Activated T-helper 2 cell treated with anti-CD3 and anti-CD28 coated beads, Interferon-gamma antibody, Interleukin-2, Interleukin-4, amounts not matched to agents 10 μg/mL and 5 μg/mL and 100 μg/mL, durations not matched to agents 14 hours and 24 hours and 36 hours (primary cell): ENCODE results near the gene OR2AK2. TPM values are rescaled to one million over a fixed set of nuclear protein-coding genes. Genes with fewer than 3 reads are reported as not detected.

ENCODE experiments used
- DNase-seq: peaks from one replicate; pipeline ENCODE4 v3.0.0; 2021; ENCODE audit warnings: low spot score
- H3K27ac Mint-ChIP-seq: one replicate; pipeline ENCODE4 v1.8.0; 2021; ENCODE audit warnings: mixed read lengths
- H3K27me3 Mint-ChIP-seq: one replicate; pipeline ENCODE4 v1.8.0; 2021; ENCODE audit warnings: low read depth, mixed read lengths
- H3K36me3 Mint-ChIP-seq: one replicate; pipeline ENCODE4 v1.8.0; 2021; ENCODE audit warnings: low read depth, mixed read lengths
- H3K4me1 Mint-ChIP-seq: one replicate; pipeline ENCODE4 v1.8.0; 2021; ENCODE audit warnings: low read depth, mixed read lengths
- H3K4me3 Mint-ChIP-seq: one replicate; pipeline ENCODE4 v1.8.0; 2021; ENCODE audit warnings: low read depth, mild to moderate bottlenecking, moderate library complexity, mixed read lengths
- H3K9me3 Mint-ChIP-seq: one replicate; pipeline ENCODE4 v1.8.0; 2021; ENCODE audit warnings: mixed read lengths
- intact Hi-C: fragments of 100-400 bp; cut with micrococcal nuclease; formaldehyde crosslinking; loops from one replicate; pipeline ENCODE4 v1.15.1; 2023
- total RNA-seq: library from RNA; stranded (reverse); gene quantifications from 2 replicates; pipeline ENCODE4 v1.2.3, GENCODE V29; 2022

OR2AK2 gene
- total RNA-seq, 1 donor from 2014 or later = not detected

DNA sequence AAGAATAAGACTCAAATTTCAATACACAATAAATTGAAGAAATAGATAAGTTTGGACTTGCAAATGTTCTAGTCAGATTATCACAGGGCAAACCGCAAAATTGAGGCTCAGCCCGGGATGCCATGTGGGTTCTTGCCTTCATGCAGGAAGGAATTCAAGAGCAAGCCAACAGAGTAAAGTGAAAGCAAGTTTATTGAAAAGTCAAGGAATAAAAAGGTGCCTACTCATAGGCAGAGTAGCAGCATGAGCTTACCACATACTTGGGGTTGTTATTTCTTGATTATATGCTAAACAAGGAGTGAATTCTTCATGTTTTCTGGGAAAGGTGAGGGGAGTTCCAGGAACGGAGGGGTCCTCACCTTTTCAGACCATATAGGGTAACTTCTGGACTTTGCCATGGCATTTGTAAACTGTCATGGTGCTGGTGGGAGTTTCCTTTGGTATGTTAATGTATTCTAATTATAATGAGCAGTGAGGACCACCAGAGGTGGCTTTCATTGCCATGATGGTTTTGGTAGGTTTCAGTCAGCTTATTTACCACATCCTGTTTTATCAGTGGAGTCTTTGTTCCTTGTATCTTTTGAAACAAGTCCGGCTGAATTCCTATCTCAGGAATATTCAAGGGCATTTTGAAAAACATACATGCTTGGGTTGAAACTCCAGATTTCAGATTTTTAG, 2.0 kb upstream of the OR2AK2 start:
- H3K27me3 Mint-ChIP-seq = no peaks in the 10 kb centered on the region
- DNase-seq = no peak
- no peak overlapping the region for H3K27ac Mint-ChIP-seq
- no peak overlapping the region for H3K4me3 Mint-ChIP-seq
- H3K9me3 Mint-ChIP-seq = peaks cover 3% of the 10 kb centered on the region
- intact Hi-C loops = no loop called here
- H3K4me1 Mint-ChIP-seq = no peaks in the 10 kb centered on the region
- no peaks in the 10 kb centered on the region for H3K36me3 Mint-ChIP-seq

DNA sequence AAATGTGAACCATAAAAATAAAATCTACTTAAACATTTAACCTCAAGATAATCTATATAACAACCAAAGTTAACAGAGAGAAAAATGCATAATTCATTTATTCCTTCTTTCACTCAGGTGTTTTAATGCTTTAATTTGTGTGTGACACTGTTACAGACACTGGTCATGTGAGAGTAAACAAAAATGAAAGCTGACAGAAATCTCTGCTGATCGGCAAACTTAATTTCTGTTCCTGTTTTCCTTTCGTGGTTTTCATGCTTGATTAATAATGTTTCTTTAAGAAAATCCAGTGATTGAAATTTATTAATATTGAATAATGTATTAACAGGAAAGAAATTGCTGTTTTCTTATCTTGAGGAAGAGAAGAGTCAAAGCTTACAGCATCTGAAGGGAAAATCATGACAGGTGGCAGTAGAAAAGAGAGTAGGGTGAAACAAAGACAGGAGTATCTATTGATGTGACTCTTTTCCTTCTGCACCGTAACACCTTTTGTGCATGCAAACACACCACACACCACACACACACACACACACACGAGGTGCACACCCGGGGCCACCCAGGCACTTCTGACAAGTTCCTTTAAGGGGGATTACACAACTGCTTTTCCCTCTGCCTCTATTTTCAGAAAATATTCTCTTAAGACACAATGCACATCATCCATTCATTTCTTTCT, 1.6 kb downstream of the OR2AK2 start:
- no peaks in the 10 kb centered on the region for H3K27me3 Mint-ChIP-seq
- H3K4me1 Mint-ChIP-seq = no peaks in the 10 kb centered on the region
- no peak overlapping the region for H3K27ac Mint-ChIP-seq
- no peak for DNase-seq
- H3K4me3 Mint-ChIP-seq = no peak overlapping the region
- H3K9me3 Mint-ChIP-seq = peaks cover 6% of the 10 kb centered on the region
- H3K36me3 Mint-ChIP-seq = no peaks in the 10 kb centered on the region
- intact Hi-C loops = no loop called here

DNA sequence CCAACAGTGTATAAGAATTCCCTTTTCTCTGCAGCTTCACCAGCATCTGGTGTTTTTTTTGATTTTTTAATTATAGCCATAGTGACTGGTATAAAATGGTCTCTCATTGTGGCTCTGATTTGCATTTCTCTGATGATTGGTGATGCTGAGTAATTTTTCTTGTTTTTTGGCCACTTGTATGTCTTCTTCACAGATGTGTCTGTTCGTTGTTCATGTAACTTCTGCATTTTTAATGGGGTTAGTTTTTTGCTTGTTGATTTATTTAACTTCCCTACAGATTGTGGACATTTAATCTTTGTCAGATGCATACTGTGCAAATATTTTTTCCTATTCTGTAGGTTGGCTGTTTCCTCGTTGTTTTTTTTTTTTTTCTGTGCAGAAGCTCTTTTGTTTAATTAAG, 28.0 kb downstream of the OR2AK2 start:
- no peak overlapping the region for H3K27ac Mint-ChIP-seq
- H3K4me1 Mint-ChIP-seq = no peaks in the 10 kb centered on the region
- no peak for DNase-seq
- intact Hi-C loops = no loop called here
- H3K4me3 Mint-ChIP-seq = no peak overlapping the region
- no peaks in the 10 kb centered on the region for H3K36me3 Mint-ChIP-seq
- no peaks in the 10 kb centered on the region for H3K27me3 Mint-ChIP-seq
- no peaks in the 10 kb centered on the region for H3K9me3 Mint-ChIP-seq

DNA sequence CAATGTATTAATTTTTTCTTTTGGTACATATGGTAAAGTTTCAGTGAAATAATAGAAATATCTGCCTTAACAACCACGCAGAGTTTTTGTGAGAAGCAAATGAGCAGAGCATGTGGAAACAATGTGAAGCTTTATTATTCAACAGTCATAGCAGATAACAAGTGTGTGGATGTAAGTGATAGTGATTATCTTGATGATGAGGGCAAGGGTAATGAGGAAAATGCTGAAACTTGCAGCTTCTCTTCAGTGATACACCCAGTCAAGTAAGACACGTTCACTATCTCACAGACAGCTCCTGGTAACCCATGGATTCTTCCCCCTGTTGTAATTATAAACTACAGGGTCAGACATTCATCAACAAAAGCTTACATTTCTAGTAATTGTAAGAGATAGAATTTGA, 33.8 kb downstream of the OR2AK2 start:
- H3K27me3 Mint-ChIP-seq = no peaks in the 10 kb centered on the region
- H3K9me3 Mint-ChIP-seq = no peaks in the 10 kb centered on the region
- H3K36me3 Mint-ChIP-seq = no peaks in the 10 kb centered on the region
- H3K4me1 Mint-ChIP-seq = no peaks in the 10 kb centered on the region
- no peak for DNase-seq
- no peak overlapping the region for H3K4me3 Mint-ChIP-seq
- intact Hi-C loops = no loop called here
- no peak overlapping the region for H3K27ac Mint-ChIP-seq

DNA sequence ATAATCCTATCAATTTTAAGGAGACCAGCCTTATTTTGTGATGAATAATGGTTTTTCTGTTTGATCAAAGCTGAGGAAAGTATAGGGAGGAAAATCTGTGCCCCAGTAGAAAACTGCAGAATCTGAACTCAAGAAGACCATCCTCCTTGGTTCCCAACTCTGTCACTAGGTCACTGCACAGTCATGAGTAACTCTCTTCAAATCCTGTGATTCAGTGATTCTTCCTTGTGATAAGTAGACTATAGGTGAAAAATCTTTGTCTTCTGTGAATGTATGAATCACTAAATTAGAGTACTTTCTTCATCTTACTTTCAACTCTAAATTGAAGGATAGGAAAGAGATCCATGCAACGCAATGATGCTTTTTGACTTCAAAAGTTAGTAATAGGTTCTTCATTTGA, 35.1 kb downstream of the OR2AK2 start:
- DNase-seq = no peak
- intact Hi-C loops = no loop called here
- H3K36me3 Mint-ChIP-seq = no peaks in the 10 kb centered on the region
- H3K27me3 Mint-ChIP-seq = no peaks in the 10 kb centered on the region
- no peak overlapping the region for H3K4me3 Mint-ChIP-seq
- H3K4me1 Mint-ChIP-seq = no peaks in the 10 kb centered on the region
- H3K9me3 Mint-ChIP-seq = no peaks in the 10 kb centered on the region
- H3K27ac Mint-ChIP-seq = no peak overlapping the region

DNA sequence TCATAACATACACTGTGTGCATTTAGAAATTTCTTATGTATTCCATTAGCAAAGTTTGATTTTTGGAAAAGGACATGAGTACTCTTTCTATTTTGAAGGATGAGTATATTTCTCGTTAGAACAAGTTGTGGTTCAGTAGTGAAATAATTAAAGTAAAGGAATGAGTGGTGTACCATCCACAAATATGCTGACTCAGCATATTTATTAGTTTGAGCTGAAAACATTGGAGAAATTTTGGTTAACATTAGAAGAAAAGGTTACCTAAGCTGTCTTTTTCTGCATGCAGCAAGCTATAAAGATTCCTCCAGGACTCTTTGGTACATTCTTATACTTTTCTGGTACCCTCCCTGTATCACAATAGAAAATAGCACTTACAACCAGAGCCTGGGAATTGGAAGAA, 42.7 kb downstream of the OR2AK2 start:
- H3K36me3 Mint-ChIP-seq = no peaks in the 10 kb centered on the region
- peaks cover 32% of the 10 kb centered on the region for H3K9me3 Mint-ChIP-seq
- no peak overlapping the region for H3K4me3 Mint-ChIP-seq
- no peak for DNase-seq
- no peak overlapping the region for H3K27ac Mint-ChIP-seq
- intact Hi-C loops = no loop called here
- no peaks in the 10 kb centered on the region for H3K27me3 Mint-ChIP-seq
- no peaks in the 10 kb centered on the region for H3K4me1 Mint-ChIP-seq

DNA sequence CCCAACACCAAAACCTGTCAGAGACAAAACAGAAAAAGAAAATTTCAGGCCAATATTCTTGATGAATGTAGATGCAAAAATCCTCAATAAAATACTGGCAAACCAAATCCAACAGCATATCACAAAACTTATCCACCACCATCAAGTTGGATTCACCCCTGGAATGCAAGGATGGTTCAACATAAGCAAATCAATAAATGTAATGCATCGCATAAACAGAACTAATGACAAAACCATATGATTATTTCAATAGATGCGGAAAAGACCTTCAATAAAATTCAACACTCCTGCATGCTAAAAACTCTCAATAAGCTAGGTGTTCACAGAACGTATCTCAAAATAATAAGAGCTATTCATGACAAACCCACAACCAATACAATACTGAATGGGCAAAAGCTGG, 44.6 kb downstream of the OR2AK2 start:
- Mint-ChIP-seq H3K27me3 (no peaks in the 10 kb centered on the region), H3K4me3 (no peak overlapping the region), H3K4me1 (no peaks in the 10 kb centered on the region), H3K27ac (no peak overlapping the region), H3K9me3 (peaks cover 32% of the 10 kb centered on the region), H3K36me3 (no peaks in the 10 kb centered on the region)
- intact Hi-C loops = no loop called here
- DNase-seq = no peak

DNA sequence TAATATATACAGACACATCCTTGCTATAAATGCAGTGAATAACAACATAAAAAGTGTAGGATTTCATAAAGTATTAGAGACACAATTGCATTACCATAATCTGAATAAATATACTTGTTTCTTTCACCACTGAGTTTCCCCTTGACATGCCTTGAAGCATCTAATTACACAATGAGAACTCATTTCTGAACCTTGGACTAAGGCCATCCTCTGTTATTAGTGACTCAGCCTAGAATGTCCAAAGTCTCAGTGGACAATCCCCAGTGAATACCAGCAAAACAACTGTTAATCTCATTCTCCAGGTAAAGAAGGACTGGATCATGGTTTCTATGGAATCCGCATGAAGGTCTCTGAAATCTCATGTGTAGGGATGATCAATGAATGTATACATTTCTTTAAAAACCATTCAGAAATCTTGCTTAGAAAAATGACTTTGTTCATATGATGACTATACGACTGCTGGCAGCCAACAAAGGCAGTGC, 48.2 kb downstream of the OR2AK2 start, which contains the start of gene OR2L5:
TSS of gene OR2L5 (plus strand) at position 432 of the 482 bp plus-strand sequence. CDS start 8,288 bp downstream, outside the sequence.
- no peaks in the 10 kb centered on the region for H3K4me1 Mint-ChIP-seq
- no peak within 1 kb of the TSS for H3K4me3 Mint-ChIP-seq
- intact Hi-C loops = no loop called here
- DNase-seq = no peak
- no peaks in the 10 kb centered on the region for H3K36me3 Mint-ChIP-seq
- H3K9me3 Mint-ChIP-seq = peaks cover 30% of the 10 kb centered on the region
- H3K27ac Mint-ChIP-seq = no peak within 1 kb of the TSS
- H3K27me3 Mint-ChIP-seq = no peaks in the 10 kb centered on the region

DNA sequence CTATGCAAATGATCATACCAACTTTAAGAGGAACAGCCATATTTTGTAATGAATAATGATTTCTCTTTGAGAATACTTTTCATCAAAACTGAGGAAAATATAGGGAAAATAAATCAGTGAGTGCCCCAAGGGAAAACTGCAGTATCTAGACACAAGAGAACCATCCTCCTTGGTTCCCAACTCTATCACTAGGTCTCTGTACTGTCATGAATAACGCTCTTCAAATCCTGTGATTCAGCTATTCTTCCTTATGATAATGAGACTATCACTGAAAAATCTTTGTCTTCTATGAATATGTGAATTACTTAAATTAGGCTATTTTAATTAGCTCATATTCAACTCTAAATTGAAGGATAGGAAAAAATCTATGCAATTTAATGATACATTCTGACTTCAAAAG, 50.8 kb downstream of the OR2AK2 start:
- no peak for DNase-seq
- H3K4me1 Mint-ChIP-seq = no peaks in the 10 kb centered on the region
- no peaks in the 10 kb centered on the region for H3K36me3 Mint-ChIP-seq
- H3K9me3 Mint-ChIP-seq = peaks cover 6% of the 10 kb centered on the region
- intact Hi-C loops = no loop called here
- H3K27me3 Mint-ChIP-seq = no peaks in the 10 kb centered on the region
- no peak overlapping the region for H3K27ac Mint-ChIP-seq
- no peak overlapping the region for H3K4me3 Mint-ChIP-seq

Other genes starting within 250 kb of the OR2AK2 start
- not detected in 2 replicates for gene OR6F1, start 248.6 kb upstream of the OR2AK2 start, total RNA-seq
- not detected in 2 replicates for gene OR14K1, start 226.6 kb upstream of the OR2AK2 start, total RNA-seq
- not detected in 2 replicates for gene OR14A2, start 217.1 kb upstream of the OR2AK2 start, total RNA-seq
- gene OR1C1, start 204.7 kb upstream of the OR2AK2 start, total RNA-seq = not detected in 2 replicates
- not detected in 2 replicates for gene OR14A16, start 141.1 kb upstream of the OR2AK2 start, total RNA-seq
- not detected in 2 replicates for gene OR11L1, start 123.3 kb upstream of the OR2AK2 start, total RNA-seq
- 0.30 and 0.48 TPM in 2 replicates for gene TRIM58, start 108.0 kb upstream of the OR2AK2 start, total RNA-seq
- gene OR2W3, start 69.6 kb upstream of the OR2AK2 start, total RNA-seq = not detected in 2 replicates
- not detected in 2 replicates for gene OR2T8, start 45.0 kb upstream of the OR2AK2 start, total RNA-seq
- gene OR2AJ1, start 40.3 kb upstream of the OR2AK2 start, total RNA-seq = not detected in 2 replicates
- gene OR2L8, start 16.4 kb upstream of the OR2AK2 start, total RNA-seq = 0.21 TPM in 2 replicates
- not detected in 2 replicates for gene OR2L5, start 48.4 kb downstream of the OR2AK2 start, total RNA-seq
- gene OR2L2, start 64.8 kb downstream of the OR2AK2 start, total RNA-seq = 0.05 and 0.11 TPM in 2 replicates
- not detected in 2 replicates for gene OR2L3, start 81.6 kb downstream of the OR2AK2 start, total RNA-seq
- gene OR2L13, start 130.0 kb downstream of the OR2AK2 start, total RNA-seq = not detected in 2 replicates
- not detected in 2 replicates for gene OR2M5, start 179.9 kb downstream of the OR2AK2 start, total RNA-seq
- gene OR2M2, start 209.6 kb downstream of the OR2AK2 start, total RNA-seq = not detected in 2 replicates
- gene OR2M3, start 232.0 kb downstream of the OR2AK2 start, total RNA-seq = not detected in 2 replicates